GM12873 (cell line): ENCODE measurements around the gene TAGLN.

Source experiments
- CTCF ChIP-seq: IDR thresholded peaks from 2 replicates; pipeline ENCODE4 v1.5.1; 2012; ENCODE audit warnings: low read depth, mild to moderate bottlenecking, moderate library complexity, low read length, control low read depth; ENCODE audit not compliant: insufficient read depth; ENCODE audit errors: missing control alignments

TAGLN gene

GRCh38 chr11:117176186-117176585 is 23.0 kb upstream of the TAGLN start:
- TF ChIP-seq CTCF, result no peak

- no peak for TF ChIP-seq CTCF
Measured at GRCh38 chr11:117177534-117178209, 21.5 kb upstream of the TAGLN start.

- no peak for TF ChIP-seq CTCF
Measured at GRCh38 chr11:117178210-117179034, 20.7 kb upstream of the TAGLN start, which contains the start of gene SIDT2. TSS of gene SIDT2 (plus strand) at chr11:117178743. CDS start at chr11:117179264, 521 bp downstream.

- TF ChIP-seq CTCF, result no peak
Measured at GRCh38 chr11:117179048-117179999, 19.8 kb upstream of the TAGLN start.

GRCh38 chr11:117180020-117180419 is 19.1 kb upstream of the TAGLN start:
- no peak for TF ChIP-seq CTCF

GRCh38 chr11:117180661-117181585 is 18.2 kb upstream of the TAGLN start:
- TF ChIP-seq CTCF, result peak; percentile 97
